NCI-H1417 (cell line): ENCODE measurements around the gene PTPRT.
A peak's percentile ranks its signal among the peaks of the same experiment; 100 is the strongest.

ENCODE experiments used
- DNase-seq, 3 experiments: peaks; one replicate each; lab custom pipeline; 2025; lab: John Stamatoyannopoulos, UW

Gene PTPRT

DNA sequence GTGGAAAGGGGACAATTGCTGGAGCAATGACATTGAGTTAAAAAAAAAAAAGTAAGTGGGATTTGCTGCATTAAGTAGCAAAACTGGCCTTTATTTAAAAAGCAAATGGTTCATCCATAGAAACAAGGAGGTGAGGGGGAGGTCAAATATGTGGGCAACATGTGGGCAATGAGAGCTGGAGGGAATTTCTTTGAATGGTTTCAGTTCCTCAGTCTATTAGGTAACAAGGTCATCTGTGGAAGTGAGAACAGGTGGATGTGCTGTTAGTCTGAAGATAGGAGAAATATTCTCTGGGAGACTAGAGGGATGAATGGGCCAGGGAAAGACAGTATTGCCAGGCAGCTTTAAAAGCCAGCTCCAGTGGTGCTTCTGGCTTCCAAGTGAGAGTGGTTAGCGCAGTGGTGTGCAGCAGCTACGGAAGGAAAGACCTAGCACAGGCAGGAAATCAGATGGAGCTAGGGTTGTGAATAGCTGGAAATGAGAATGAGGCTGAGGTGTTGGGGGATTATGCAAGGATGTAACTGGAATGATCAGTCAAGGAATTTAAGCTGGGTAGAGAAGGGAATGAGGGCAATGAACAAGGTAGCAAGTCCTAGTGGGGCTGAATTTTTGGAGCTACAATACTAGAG lies 727.6 kb downstream of the PTPRT start:
- no peak for DNase-seq

DNA sequence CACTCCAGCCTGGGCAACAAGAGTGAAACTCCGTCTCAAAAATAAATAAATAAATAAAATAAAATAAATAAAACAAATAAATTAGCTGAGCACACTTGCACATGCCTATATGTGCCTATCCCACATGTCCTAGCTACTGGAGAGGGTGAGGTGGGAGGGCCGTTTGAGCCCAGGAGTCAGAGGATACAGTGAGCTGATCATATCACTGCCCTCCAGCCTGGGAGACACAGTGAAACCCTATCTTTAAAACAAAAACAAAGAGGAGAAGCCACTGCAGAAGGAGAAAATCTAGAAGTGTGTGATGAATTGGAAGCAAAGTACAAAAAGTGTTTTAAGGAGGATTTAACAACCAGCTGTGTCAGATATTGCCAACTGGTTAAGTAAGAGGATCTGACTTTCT lies 728.4 kb downstream of the PTPRT start:
- DNase-seq = no peak

- DNase-seq = no peak
Measured at GRCh38 chr20:42447270-42447669, 742.4 kb downstream of the PTPRT start.

DNA sequence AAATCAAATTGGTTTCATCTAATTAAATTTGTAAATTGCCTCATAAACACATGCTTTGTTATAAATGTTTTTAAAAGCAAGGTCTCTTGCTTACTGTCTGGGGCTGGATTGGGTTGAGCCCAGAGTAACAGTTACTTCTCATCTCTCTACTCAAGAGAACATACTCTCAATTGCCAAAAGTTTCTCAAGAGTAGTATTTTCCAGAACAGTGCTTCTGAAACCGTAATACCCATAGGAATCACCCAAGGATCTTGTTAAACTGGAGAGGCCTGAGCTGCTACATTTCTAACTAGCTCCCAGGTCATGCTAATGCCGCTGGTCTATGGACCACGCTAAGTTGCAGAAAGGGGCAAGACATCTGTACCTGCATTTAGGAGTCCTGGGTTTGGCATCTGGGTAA lies 744.9 kb downstream of the PTPRT start:
- no peak for DNase-seq

- DNase-seq = no peak
Measured at GRCh38 chr20:42443200-42443599, 746.5 kb downstream of the PTPRT start.

DNA sequence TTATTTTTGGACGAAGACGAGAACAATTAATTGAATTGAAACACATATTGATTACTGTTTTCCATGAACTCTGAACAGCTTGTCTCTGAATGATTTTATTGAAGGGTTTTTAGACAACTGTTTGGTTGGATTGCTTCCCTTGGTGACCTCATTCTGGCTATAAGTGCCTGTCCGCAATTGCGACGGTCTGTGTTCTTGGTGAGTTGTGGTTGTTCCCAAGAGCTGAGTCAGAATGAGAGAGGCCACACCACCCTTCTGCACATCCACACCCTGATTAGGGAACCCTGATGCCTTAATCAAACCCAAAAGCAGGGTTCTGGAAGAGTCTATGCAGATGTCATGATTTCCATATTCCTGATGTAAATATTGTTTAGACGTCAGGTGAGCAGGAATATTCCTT lies 747.0 kb downstream of the PTPRT start:
- DNase-seq = no peak

GRCh38 chr20:42441864-42442331 lies 747.8 kb downstream of the PTPRT start:
- no peak for DNase-seq

DNA sequence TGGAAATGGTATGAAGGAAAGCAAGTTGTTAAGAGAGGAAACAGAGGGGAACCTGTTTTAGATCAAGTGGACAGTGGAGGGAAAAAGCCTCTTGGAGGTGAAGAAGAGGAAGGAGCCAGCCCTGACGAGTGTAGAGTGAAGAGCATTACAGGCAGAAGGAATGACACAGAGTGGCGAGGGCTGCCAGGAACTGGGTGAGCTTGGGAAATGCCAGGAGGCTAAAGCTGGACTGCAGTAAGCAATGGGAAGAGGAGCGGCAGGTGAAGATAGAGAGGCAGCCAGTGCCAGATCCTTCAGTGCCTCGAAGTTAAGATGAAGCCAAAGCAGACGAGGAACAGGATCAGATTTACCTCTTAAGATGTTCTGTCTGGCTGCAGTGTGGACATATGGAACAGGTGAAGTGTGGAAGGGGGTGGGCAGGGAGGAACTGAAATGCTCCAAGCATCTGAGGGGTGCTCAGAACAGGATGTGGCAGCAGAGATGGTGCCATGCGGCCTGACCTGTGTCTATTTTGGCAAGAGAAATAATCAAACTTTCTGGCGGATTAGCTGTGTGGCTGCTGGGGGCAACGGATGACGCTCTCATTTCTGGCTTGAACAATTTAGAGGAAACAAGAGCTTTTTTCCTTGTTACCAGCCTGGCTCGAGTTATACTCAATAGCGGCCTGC lies 748.4 kb downstream of the PTPRT start:
- no peak for DNase-seq

GRCh38 chr20:42435230-42435629 lies 754.5 kb downstream of the PTPRT start:
- DNase-seq = no peak

DNA sequence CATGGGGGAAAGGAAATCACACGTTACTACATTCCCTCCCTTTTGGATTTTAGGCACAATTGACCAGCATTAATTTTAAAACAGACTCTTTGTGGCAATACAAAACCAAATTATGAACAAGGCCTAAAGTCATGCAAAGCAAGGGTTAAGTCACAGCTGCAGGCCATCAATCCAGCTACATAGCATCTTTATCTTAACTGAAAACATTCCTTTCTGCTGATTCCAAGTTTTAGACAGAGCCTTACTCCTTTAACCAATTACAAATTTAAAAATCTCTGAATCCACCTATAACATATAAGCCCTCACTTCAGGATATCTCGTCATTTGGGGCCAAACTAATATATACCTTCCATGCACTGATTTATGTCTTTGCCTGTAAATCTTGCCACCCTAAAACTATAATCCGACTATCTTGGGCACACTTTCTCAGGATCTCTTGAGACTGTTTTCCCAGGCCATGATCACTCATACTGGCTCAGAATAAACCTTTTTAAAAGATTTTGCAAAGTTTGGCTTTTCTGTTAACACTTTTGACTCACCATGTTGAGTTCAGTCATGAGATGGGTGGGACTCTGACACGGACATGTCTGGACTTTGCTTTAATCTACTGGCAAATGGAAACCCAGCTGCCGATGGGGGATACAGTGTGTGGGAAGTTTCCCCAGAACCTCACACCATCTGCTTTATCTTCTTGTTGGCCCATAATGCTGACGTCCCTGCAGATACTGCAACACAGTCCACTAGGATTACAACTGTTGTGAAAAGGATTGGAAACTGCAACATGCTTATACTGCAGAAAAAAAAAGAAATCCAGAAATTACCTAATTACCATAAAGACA lies 757.0 kb downstream of the PTPRT start:
- no peak for DNase-seq

DNA sequence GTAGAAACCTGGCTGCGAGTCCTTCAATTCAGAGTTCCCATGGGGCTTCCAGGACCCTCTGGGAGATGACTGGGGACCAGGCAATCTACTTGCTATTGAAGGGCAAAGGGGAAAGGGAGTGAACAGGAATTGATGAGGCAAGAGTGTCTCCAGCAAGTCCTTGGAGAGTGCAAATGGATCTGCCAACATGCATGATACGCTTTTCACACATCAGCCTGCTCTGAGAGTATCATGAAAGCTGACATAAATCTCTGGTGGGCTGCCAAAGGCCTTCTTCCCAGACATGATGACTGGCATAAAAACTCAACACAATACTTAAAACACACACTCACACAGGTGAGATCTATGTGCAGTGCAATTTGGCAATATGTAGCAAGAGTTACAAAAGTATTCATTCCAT lies 759.1 kb downstream of the PTPRT start:
- DNase-seq = no peak

GRCh38 chr20:42429761-42430458 lies 759.8 kb downstream of the PTPRT start:
- no peak for DNase-seq

GRCh38 chr20:42419814-42420532 lies 769.7 kb downstream of the PTPRT start:
- DNase-seq = peak in 2 of 3 experiments; percentile 23 to 55

DNA sequence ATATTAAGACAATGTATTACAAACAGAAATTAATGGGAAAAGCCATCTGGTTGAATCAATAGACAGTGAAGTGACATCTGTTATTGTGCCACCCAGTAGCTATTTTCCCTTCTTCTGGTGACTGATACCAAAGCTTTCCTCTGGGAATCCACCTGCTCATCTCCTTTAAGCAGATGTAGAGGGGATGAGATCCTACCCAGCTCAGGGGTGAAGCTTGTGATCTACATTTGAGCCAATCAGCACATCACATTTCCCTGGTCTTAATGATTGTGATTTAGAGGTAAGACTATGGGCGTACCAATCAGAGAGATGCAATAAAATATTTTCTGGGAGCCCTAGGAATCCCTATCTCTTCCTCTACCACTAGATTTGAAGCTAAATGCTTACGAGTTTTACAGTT lies 782.9 kb downstream of the PTPRT start:
- peak in 1 of 3 experiments; percentile 23 for DNase-seq

DNA sequence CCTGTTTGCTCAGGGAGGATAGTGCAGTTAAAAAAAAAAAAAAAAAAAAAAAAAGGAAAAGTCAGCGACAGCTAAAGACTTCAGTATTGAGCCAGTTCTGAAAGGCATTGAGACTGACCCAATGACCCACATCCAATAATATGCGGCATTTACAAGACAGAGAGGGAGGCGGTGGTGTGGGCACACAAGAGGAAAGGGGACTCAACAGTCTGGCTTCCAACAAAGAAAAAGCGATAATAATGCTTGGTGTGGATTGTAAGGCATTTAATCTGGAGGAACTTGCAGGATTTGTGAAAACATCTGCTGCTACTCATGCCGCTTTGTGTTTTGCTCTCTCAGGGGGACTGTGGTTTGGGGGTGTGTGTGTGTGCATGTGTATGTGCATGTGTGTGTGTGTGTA lies 787.3 kb downstream of the PTPRT start:
- no peak for DNase-seq

- no peak for DNase-seq
Measured at GRCh38 chr20:42401613-42402012, 788.1 kb downstream of the PTPRT start.

- no peak for DNase-seq
Measured at GRCh38 chr20:42399802-42400201, 789.9 kb downstream of the PTPRT start.

- DNase-seq = no peak
Measured at GRCh38 chr20:42392442-42392841, 797.3 kb downstream of the PTPRT start.

DNA sequence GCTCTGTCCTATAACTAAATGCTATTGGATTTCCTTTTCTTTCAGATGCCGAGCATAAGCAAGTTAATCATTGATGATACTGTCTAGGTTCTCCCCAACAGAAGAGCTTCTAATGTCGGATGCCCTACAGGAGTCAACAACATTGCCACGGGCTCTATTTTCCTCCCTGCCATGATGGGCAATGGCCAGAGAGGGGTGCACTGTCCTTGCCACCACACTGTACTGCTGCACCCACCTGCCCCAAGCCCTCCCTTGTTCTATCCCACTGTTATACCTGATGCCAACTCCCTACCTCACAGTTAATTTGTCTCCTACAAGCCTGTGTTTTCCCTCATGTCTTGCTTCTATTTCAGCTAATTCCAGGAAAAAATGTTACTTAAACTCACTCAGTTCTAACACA lies 797.9 kb downstream of the PTPRT start:
- DNase-seq = no peak

- DNase-seq = no peak
Measured at GRCh38 chr20:42380287-42380686, 809.4 kb downstream of the PTPRT start.

DNA sequence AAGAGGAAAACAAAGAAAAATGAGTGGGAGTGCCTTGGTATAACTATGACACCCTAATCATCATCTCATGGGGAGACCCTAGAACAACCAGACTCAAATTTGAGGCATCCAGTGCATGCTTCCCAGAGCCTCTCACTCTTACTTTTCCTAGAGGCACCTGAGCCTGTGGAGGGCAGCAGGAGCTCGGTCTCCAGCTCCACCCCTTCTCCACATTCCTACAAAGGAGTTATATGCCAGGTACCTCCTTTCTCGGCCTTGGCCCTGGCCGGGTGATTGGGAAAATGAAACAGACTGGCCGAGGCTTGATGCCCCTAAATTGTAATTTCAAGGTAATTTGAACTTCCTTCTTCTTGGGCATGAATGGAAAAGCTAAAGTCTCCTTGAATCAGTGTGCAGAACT lies 810.3 kb downstream of the PTPRT start:
- DNase-seq = no peak

- DNase-seq = no peak
Measured at GRCh38 chr20:42378826-42379225, 810.9 kb downstream of the PTPRT start.
